ENCODE results near the gene COL1A2. TPM values are rescaled to one million over a fixed set of nuclear protein-coding genes. Genes with fewer than 3 reads are reported as not detected.

Gene COL1A2
- total RNA-seq, 2 experiments from 2014 or later = 0.28 to 0.33 TPM

- ATAC-seq (ENCODE audit: poor library complexity) = no peak
- Histone ChIP-seq H3K4me3 (ENCODE audit: low read length) (no peak overlapping the region), H3K36me3 (ENCODE audit: insufficient read depth, low read length) (no peaks in the 10 kb centered on the region), H3K27me3 (ENCODE audit: control insufficient read depth in 1 of 2, insufficient read depth in 2 of 2, low read length in 2 of 2) (peaks cover 0 to 6% of the 10 kb centered on the region in 2 experiments), H3K27ac (ENCODE audit: low read depth in 1 of 2, low read length in 2 of 2) (no peak overlapping the region), H3K4me1 (ENCODE audit: insufficient read depth, low read length) (no peaks in the 10 kb centered on the region), H3K9me3 (ENCODE audit: control insufficient read depth in 1 of 2, insufficient read depth in 1 of 2, low read length in 2 of 2) (no peaks in the 10 kb centered on the region)
- intact Hi-C loops (cut with DNase I, micrococcal nuclease) = no loop called here
- no peaks in the 10 kb centered on the region for H3K9me3 Mint-ChIP-seq
- no peak for TF ChIP-seq CTCF (IDR thresholded peaks at IDR 0.05)
- ChIA-PET POLR2A (no interaction called here), CTCF (no interaction called here)
- H3K27me3 Mint-ChIP-seq = peaks cover 42% of the 10 kb centered on the region
- no peak for DNase-seq
- no peak overlapping the region for H3K27ac Mint-ChIP-seq
- H3K36me3 Mint-ChIP-seq (ENCODE audit: low read depth) = no peaks in the 10 kb centered on the region
- H3K4me3 Mint-ChIP-seq = no peak overlapping the region
- no peaks in the 10 kb centered on the region for H3K4me1 Mint-ChIP-seq (ENCODE audit: low read depth)
These were observed 12.0 kb downstream of the COL1A2 start for GRCh38 chr7:94406696-94407095.

- intact Hi-C loops (cut with DNase I, micrococcal nuclease) = no loop called here
- ATAC-seq (ENCODE audit: poor library complexity) (no peak), DNase-seq (no peak)
- Histone ChIP-seq H3K9me3 (ENCODE audit: control insufficient read depth in 1 of 2, insufficient read depth in 1 of 2, low read length in 2 of 2) (no peaks in the 10 kb centered on the region), H3K27me3 (ENCODE audit: control insufficient read depth in 1 of 2, insufficient read depth in 2 of 2, low read length in 2 of 2) (peaks cover 0 to 6% of the 10 kb centered on the region in 2 experiments), H3K4me3 (ENCODE audit: low read length) (no peak overlapping the region), H3K27ac (ENCODE audit: low read depth in 1 of 2, low read length in 2 of 2) (no peak overlapping the region), H3K36me3 (ENCODE audit: insufficient read depth, low read length) (no peaks in the 10 kb centered on the region), H3K4me1 (ENCODE audit: insufficient read depth, low read length) (no peaks in the 10 kb centered on the region)
- H3K27ac Mint-ChIP-seq = no peak overlapping the region
- H3K4me3 Mint-ChIP-seq = no peak overlapping the region
- peaks cover 34% of the 10 kb centered on the region for H3K27me3 Mint-ChIP-seq
- no peaks in the 10 kb centered on the region for H3K9me3 Mint-ChIP-seq
- H3K4me1 Mint-ChIP-seq (ENCODE audit: low read depth) = no peaks in the 10 kb centered on the region
- ChIA-PET POLR2A (no interaction called here), CTCF (no interaction called here)
- no peak for TF ChIP-seq CTCF (IDR thresholded peaks at IDR 0.05)
- H3K36me3 Mint-ChIP-seq (ENCODE audit: low read depth) = no peaks in the 10 kb centered on the region
These were observed 14.7 kb downstream of the COL1A2 start for GRCh38 chr7:94409200-94409948.

GRCh38 chr7:94410413-94411187, 15.9 kb downstream of the COL1A2 start:
- intact Hi-C loops (cut with DNase I, micrococcal nuclease) = no loop called here
- no peaks in the 10 kb centered on the region for H3K9me3 ChIP-seq (ENCODE audit: control insufficient read depth in 1 of 2, insufficient read depth in 1 of 2, low read length in 2 of 2)
- H3K4me1 ChIP-seq (ENCODE audit: insufficient read depth, low read length) = no peaks in the 10 kb centered on the region
- H3K27ac ChIP-seq (ENCODE audit: low read depth in 1 of 2, low read length in 2 of 2) = no peak overlapping the region
- no peaks in the 10 kb centered on the region for H3K36me3 Mint-ChIP-seq (ENCODE audit: low read depth)
- peaks cover 0 to 6% of the 10 kb centered on the region in 2 experiments for H3K27me3 ChIP-seq (ENCODE audit: control insufficient read depth in 1 of 2, insufficient read depth in 2 of 2, low read length in 2 of 2)
- TF ChIP-seq CTCF (IDR thresholded peaks at IDR 0.05) = no peak
- no peak overlapping the region for H3K4me3 ChIP-seq (ENCODE audit: low read length)
- DNase-seq (no peak), ATAC-seq (ENCODE audit: poor library complexity) (no peak)
- H3K4me3 Mint-ChIP-seq = no peak overlapping the region
- H3K4me1 Mint-ChIP-seq (ENCODE audit: low read depth) = no peaks in the 10 kb centered on the region
- no peak overlapping the region for H3K27ac Mint-ChIP-seq
- ChIA-PET CTCF (no interaction called here), POLR2A (no interaction called here)
- no peaks in the 10 kb centered on the region for H3K36me3 ChIP-seq (ENCODE audit: insufficient read depth, low read length)
- H3K27me3 Mint-ChIP-seq = peaks cover 34% of the 10 kb centered on the region
- no peaks in the 10 kb centered on the region for H3K9me3 Mint-ChIP-seq

Measured in CD4-positive, alpha-beta T cell (primary cell).